HFFc6 (cell line): ENCODE results near the gene CXCL8. TPM values are rescaled to one million over a fixed set of nuclear protein-coding genes. Genes with fewer than 3 reads are reported as not detected.

ENCODE experiments used
- DNase-seq: peaks from one replicate; pipeline ENCODE4 v3.0.0-alpha.2; 2018
- H3K27ac Mint-ChIP-seq: 2 replicates; pipeline ENCODE4 v1.8.0; 2020; ENCODE audit warnings: mild to moderate bottlenecking, mixed read lengths
- H3K27me3 Mint-ChIP-seq: 2 replicates; pipeline ENCODE4 v1.8.0; 2021; ENCODE audit warnings: mild to moderate bottlenecking, moderate library complexity, mixed read lengths; ENCODE audit not compliant: insufficient read depth
- H3K36me3 Mint-ChIP-seq: 2 replicates; pipeline ENCODE4 v1.8.0; 2021; ENCODE audit warnings: low read depth, mixed read lengths
- H3K4me1 Mint-ChIP-seq: 2 replicates; pipeline ENCODE4 v1.8.0; 2020; ENCODE audit warnings: low read depth, mixed read lengths
- H3K4me3 Mint-ChIP-seq: 2 replicates; pipeline ENCODE4 v1.8.0; 2020; ENCODE audit warnings: mild to moderate bottlenecking, moderate library complexity, mixed read lengths
- H3K9me3 Mint-ChIP-seq: 2 replicates; pipeline ENCODE4 v1.8.0; 2020; ENCODE audit warnings: mild to moderate bottlenecking, mixed read lengths
- total RNA-seq, 6 experiments: library from RNA; stranded (reverse); fragmentation: NEBNext Ultra II Directional; extraction: Animal tissue kit (Norgen Biotek cat#: 25700); gene quantifications; 2 replicates in 1 of 6; 3 replicates in 5 of 6; pipeline ENCODE4 v1.2.3, GENCODE V29; 2021
- TF ChIP-seq, protein P1 (sequence below): fragments of 200-600 bp; sonication (generic); IDR thresholded peaks from 2 replicates; pipeline ENCODE4 v1.5.0; 2021; ENCODE audit warnings: antibody characterized with exemption, mild to moderate bottlenecking

The CXCL8 gene
- total RNA-seq, 6 experiments from 2014 or later = 0.47 to 3.2 (median 2.1) TPM

DNA sequence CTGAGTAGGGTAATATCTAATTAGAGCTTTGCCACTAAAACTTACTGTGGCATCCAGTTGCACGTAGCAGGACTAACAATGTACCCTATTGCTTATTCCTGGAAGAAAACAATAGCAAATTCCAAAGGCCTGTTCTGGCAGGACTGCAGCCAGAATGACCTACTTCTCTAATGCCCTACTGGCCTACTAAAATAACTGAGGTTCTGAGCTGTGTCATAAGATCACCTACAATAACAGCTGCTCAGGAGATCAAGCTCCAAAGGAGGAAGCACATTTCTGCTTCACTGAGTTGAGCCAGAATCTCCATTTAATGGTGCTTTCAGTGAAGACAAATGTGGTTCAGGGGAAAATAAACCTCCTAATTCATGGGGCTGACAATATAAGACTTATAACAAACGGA is 42.2 kb upstream of the CXCL8 start:
- H3K36me3 Mint-ChIP-seq = no peaks in the 10 kb centered on the region
- H3K4me3 Mint-ChIP-seq = no peak overlapping the region
- no peak overlapping the region for H3K27ac Mint-ChIP-seq
- peaks cover 31% of the 10 kb centered on the region for H3K4me1 Mint-ChIP-seq
- no peaks in the 10 kb centered on the region for H3K9me3 Mint-ChIP-seq
- no peak for DNase-seq
- no peaks in the 10 kb centered on the region for H3K27me3 Mint-ChIP-seq
- TF ChIP-seq, protein P1, sequence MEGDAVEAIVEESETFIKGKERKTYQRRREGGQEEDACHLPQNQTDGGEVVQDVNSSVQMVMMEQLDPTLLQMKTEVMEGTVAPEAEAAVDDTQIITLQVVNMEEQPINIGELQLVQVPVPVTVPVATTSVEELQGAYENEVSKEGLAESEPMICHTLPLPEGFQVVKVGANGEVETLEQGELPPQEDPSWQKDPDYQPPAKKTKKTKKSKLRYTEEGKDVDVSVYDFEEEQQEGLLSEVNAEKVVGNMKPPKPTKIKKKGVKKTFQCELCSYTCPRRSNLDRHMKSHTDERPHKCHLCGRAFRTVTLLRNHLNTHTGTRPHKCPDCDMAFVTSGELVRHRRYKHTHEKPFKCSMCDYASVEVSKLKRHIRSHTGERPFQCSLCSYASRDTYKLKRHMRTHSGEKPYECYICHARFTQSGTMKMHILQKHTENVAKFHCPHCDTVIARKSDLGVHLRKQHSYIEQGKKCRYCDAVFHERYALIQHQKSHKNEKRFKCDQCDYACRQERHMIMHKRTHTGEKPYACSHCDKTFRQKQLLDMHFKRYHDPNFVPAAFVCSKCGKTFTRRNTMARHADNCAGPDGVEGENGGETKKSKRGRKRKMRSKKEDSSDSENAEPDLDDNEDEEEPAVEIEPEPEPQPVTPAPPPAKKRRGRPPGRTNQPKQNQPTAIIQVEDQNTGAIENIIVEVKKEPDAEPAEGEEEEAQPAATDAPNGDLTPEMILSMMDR = no peak

DNA sequence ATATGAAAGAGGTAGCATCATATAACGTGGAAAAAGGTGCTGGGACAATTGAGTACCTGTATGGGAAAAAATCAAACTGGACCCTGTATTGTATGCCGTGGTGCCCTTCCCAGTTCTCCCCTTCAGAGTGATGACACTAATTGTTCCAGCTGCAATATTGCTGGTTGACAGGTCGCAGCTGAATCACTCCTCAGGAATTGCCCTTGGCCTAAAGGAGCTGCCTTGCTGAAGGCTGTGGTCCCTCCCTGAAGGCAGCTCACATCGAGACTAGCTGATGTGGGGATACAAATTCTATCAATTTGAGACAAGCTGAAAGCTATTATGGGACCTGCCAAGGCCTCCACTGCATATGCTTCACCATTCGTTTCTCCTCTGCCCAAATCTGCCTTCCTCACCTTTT is 39.3 kb upstream of the CXCL8 start:
- Mint-ChIP-seq H3K36me3 (no peaks in the 10 kb centered on the region), H3K27ac (no peak overlapping the region), H3K4me3 (no peak overlapping the region), H3K4me1 (peaks cover 60% of the 10 kb centered on the region), H3K9me3 (no peaks in the 10 kb centered on the region), H3K27me3 (no peaks in the 10 kb centered on the region)
- TF ChIP-seq, protein P1 = no peak
- no peak for DNase-seq

DNA sequence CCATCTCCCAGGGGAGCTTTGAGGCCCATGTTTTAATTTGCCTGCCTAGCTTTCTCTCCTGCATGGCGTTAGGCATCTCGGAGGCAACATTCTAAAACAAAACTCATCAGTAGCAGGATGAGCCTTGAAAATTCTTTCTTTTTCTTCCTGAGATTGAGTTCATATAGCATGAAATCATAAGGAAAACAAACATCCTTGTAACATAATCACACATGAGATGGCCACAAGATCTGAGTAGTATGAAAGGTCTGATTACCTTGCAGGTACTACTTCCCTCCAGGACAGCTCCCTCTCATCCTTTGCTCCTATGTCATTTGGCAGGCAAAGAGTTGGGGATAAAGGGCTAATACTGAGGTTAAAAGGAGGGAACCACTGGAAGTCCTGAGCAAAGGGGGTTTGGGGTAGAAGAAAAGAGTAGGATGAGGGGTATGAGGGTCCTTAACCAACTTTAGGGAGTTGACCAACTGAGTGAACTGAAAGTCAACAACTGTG is 37.5 kb upstream of the CXCL8 start:
- TF ChIP-seq, protein P1 = no peak
- Mint-ChIP-seq H3K4me3 (no peak overlapping the region), H3K4me1 (peaks cover 76% of the 10 kb centered on the region), H3K36me3 (no peaks in the 10 kb centered on the region), H3K9me3 (no peaks in the 10 kb centered on the region), H3K27me3 (no peaks in the 10 kb centered on the region; the same call in 1 of the 2 replicates), H3K27ac (peak overlapping the region; percentile 94)
- no peak for DNase-seq

DNA sequence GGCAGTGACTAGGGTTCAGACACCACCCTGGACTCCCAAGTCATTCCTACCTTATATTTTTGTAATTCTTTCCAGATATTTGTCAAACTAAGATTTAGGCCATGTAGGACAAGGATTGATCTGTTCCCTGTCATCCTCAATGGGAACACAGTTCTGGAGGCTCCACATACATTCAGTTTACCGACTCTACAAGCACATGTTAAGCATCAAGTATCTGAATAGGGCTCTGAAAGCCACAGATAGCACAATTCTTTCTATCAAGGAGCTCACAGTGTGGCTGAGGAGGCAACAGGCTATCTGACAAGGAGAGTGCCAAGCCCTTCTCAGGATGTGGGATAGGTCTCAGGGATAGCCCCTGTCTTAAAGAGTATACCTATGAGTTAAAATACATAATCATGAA is 37.0 kb upstream of the CXCL8 start:
- no peak for DNase-seq
- Mint-ChIP-seq H3K27ac (peak overlapping the region; percentile 94), H3K4me3 (no peak overlapping the region), H3K27me3 (no peaks in the 10 kb centered on the region; the same call in 1 of the 2 replicates), H3K9me3 (no peaks in the 10 kb centered on the region), H3K36me3 (no peaks in the 10 kb centered on the region), H3K4me1 (peaks cover 76% of the 10 kb centered on the region)
- TF ChIP-seq, protein P1 = no peak

DNA sequence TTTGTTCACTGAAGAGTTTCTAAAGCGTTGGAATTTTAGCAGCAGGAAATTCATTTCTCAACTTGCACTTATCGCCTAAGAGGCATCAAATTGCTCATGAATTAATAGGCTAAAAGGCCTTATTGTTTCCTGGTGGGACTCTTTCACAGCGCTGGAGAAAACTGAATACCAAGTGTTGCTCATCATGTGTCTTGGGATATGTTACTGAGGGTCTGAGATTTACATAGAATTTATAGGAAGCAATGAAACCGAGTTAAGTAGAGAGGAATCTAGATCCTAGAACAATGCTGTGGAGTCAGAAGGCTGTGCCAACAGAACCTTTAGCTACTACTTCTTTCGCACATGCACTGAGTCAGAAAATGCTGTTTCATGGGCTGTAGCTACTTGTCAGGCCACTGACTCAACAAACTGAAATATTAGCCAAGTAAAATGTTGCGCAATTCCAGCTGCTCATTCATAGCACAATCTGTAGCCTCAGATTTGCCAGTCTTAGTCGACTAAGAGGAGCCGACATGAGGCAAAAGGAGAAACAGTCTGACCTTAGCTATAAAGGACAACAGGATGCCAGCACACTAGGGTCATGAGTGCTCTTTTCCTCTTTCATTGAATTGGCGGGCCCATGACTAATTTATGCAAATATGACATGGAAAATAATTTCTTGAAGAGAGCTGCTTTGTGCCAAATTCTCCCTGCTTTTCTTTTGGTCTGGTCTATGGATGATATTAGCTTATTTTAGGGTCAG is 35.9 kb upstream of the CXCL8 start:
- Mint-ChIP-seq H3K27ac (peak overlapping the region; percentile 94), H3K4me1 (peaks cover 86% of the 10 kb centered on the region)

More for the DNA sequence above, 35.9 kb upstream of the CXCL8 start:
- TF ChIP-seq, protein P1 = no peak
- H3K27me3 Mint-ChIP-seq = no peaks in the 10 kb centered on the region; the same call in 1 of the 2 replicates
- no peaks in the 10 kb centered on the region for H3K36me3 Mint-ChIP-seq
- peak; percentile 99 for DNase-seq
- H3K9me3 Mint-ChIP-seq = no peaks in the 10 kb centered on the region
- peak overlapping the region; percentile 72 for H3K4me3 Mint-ChIP-seq
